Lower leg skin (tissue), 4 donors: ENCODE measurements around the gene UBE2L6. TPM values are rescaled to one million over a fixed set of nuclear protein-coding genes. Genes with fewer than 3 reads are reported as not detected.

Experiments used
- DNase-seq, 2 donors: peaks; one replicate each; pipeline ENCODE4 v3.0.0-alpha.2; 2019; ENCODE audit warnings: low spot score in 2 of 2
- H3K4me3 ChIP-seq: fragments of 200-600 bp; sonication (generic); 2 replicates; pipeline ENCODE4 v1.5.1; 2017; ENCODE audit warnings: mild to moderate bottlenecking, low read depth; ENCODE audit not compliant: poor library complexity, severe bottlenecking
- CTCF ChIP-seq, 3 donors: fragments of 450-650 bp; IDR thresholded peaks; one replicate each; pipeline ENCODE4 v1.5.1; 2016; ENCODE audit warnings: antibody characterized with exemption in 3 of 3, mild to moderate bottlenecking in 3 of 3, moderate library complexity in 2 of 3
- POLR2A ChIP-seq, 2 donors: fragments of 450-650 bp; IDR thresholded peaks; one replicate each; pipeline ENCODE4 v1.6.1; 2016 to 2017; ENCODE audit warnings: antibody characterized with exemption in 2 of 2, mild to moderate bottlenecking in 1 of 2, moderate library complexity in 1 of 2
- WGBS, 2 donors: methylation state at CpG; one replicate each; pipeline ENCODE4 v1.1.5; 2018; 5-methylcytosine and 5-hydroxymethylcytosine counted together
- intact Hi-C: fragments of 100-400 bp; cut with DNase I; formaldehyde crosslinking; loops from one replicate; pipeline ENCODE4 v1.15.0; 2023; ENCODE audit warnings: low total_unique reads
- total RNA-seq, 4 donors: library from RNA; depleted of rRNA; stranded (reverse); fragments of >200 nt; gene quantifications; one replicate each; pipeline ENCODE4 v1.1.0, GENCODE V29; 2016

UBE2L6 gene
- total RNA-seq, 4 donors from 2014 or later: 14.5 to 31.0 (median 19.9) TPM

GRCh38 chr11:57552479-57552878, 15.0 kb downstream of the UBE2L6 start:
- 91 to 94% methylated on average over 5 of the region's 5 CpGs for WGBS, 2 donors
- no peak for DNase-seq
- intact Hi-C loops: no loop called here
- TF ChIP-seq CTCF (IDR thresholded peaks at IDR 0.05) (no peak), POLR2A (IDR thresholded peaks at IDR 0.05) (no peak)
- H3K4me3 ChIP-seq: no peak overlapping the region

- H3K4me3 ChIP-seq: no peak overlapping the region
- WGBS, 2 donors: 90 to 93% methylated on average over 4 of the region's 4 CpGs
- TF ChIP-seq CTCF (IDR thresholded peaks at IDR 0.05): no peak
- no peak for TF ChIP-seq POLR2A (IDR thresholded peaks at IDR 0.05)
- no peak for DNase-seq
- intact Hi-C loops: no loop called here
Observed at GRCh38 chr11:57551941-57552340, 15.5 kb downstream of the UBE2L6 start.

GRCh38 chr11:57549983-57550382, 17.5 kb downstream of the UBE2L6 start:
- intact Hi-C loops: no loop called here
- TF ChIP-seq POLR2A (IDR thresholded peaks at IDR 0.05) (no peak), CTCF (IDR thresholded peaks at IDR 0.05) (no peak)
- WGBS, 2 donors: 77 to 84% methylated on average over 8 of the region's 8 CpGs

GRCh38 chr11:57547854-57548377, 19.6 kb downstream of the UBE2L6 start:
- TF ChIP-seq CTCF (IDR thresholded peaks at IDR 0.05) (no peak), POLR2A (IDR thresholded peaks at IDR 0.05) (no peak)
- no peak overlapping the region for H3K4me3 ChIP-seq
- no peak for DNase-seq
- intact Hi-C loops: no loop called here
- WGBS, 2 donors: 32 to 51% methylated on average over 6 of the region's 6 CpGs

More at GRCh38 chr11:57549983-57550382, 17.5 kb downstream of the UBE2L6 start:
- no peak overlapping the region for H3K4me3 ChIP-seq
- DNase-seq: no peak

GRCh38 chr11:57546869-57547475, 20.5 kb downstream of the UBE2L6 start:
- TF ChIP-seq POLR2A (IDR thresholded peaks at IDR 0.05) (no peak), CTCF (IDR thresholded peaks at IDR 0.05) (no peak)
- intact Hi-C loops: no loop called here
- no peak for DNase-seq
- no peak overlapping the region for H3K4me3 ChIP-seq
- 65 to 66% methylated on average over 5 of the region's 5 CpGs for WGBS, 2 donors

GRCh38 chr11:57546451-57546850, 21.0 kb downstream of the UBE2L6 start:
- 97 to 99% methylated on average over 7 of the region's 7 CpGs for WGBS, 2 donors
- TF ChIP-seq POLR2A (IDR thresholded peaks at IDR 0.05): no peak
- no peak for TF ChIP-seq CTCF (IDR thresholded peaks at IDR 0.05)
- no peak for DNase-seq
- H3K4me3 ChIP-seq: no peak overlapping the region
- intact Hi-C loops: no loop called here
